GM10248 (cell line): ENCODE results near the gene RAB8A.

Source experiments
- CTCF ChIA-PET: fragments of 300-600 bp; sonication (Branson Sonifier 250); formaldehyde crosslinking; extraction: SDS; loops from one replicate; lab custom pipeline; 2021; ENCODE audit warnings: antibody characterized with exemption; lab: Yijun Ruan, JAX
- POLR2A ChIA-PET: fragments of 350-650 bp; sonication (Branson Sonifier 250); formaldehyde crosslinking; extraction: SDS; loops from one replicate; lab custom pipeline; 2020; ENCODE audit warnings: antibody characterized with exemption; lab: Yijun Ruan, JAX
- DNase-seq: peaks from one replicate; pipeline ENCODE4 v3.0.0; 2012; ENCODE audit errors: extremely low spot score
- CTCF ChIP-seq: IDR thresholded peaks from 2 replicates; pipeline ENCODE4 v1.5.1; 2012; ENCODE audit warnings: mild to moderate bottlenecking, low read depth; ENCODE audit errors: extremely low read depth, missing control alignments, control extremely low read depth

RAB8A gene

GRCh38 chr19:16154557-16154956 lies 42.9 kb downstream of the RAB8A start:
- POLR2A ChIA-PET = interaction anchor here (0.6 kb wide), 1 partner anchor 478 kb away, joined by 6 read pairs; no protein-coding TSS in a partner anchor
- DNase-seq = no peak

GRCh38 chr19:16155128-16155527 lies 43.4 kb downstream of the RAB8A start:
- CTCF ChIA-PET = interaction anchor here (0.9 to 2.4 kb wide), 4 partner anchors 12 to 37 kb away, joined by 3 to 8 read pairs (median 3); partner anchors contain the start of genes FAM32A and HSH2D
- TF ChIP-seq CTCF = no peak
- POLR2A ChIA-PET = interaction anchor here (0.6 to 1.1 kb wide), 2 partner anchors 16 to 478 kb away, joined by 3 to 6 read pairs; no protein-coding TSS in a partner anchor
- no peak for DNase-seq

More at GRCh38 chr19:16154557-16154956, 42.9 kb downstream of the RAB8A start:
- CTCF ChIA-PET = interaction anchor here (0.9 to 1.4 kb wide), 4 partner anchors 9 to 31 kb away, joined by 3 to 4 read pairs (median 3); partner anchors contain the start of genes FAM32A and HSH2D
- TF ChIP-seq CTCF = no peak

GRCh38 chr19:16156904-16157303 lies 45.2 kb downstream of the RAB8A start:
- ChIA-PET POLR2A (interaction anchor here (0.6 kb wide), 1 partner anchor 12 kb away, joined by 3 read pairs; no protein-coding TSS in a partner anchor), CTCF (interaction anchor here (1.1 to 2.4 kb wide), 4 partner anchors 10 to 39 kb away, joined by 3 to 8 read pairs (median 3); partner anchors contain the start of gene HSH2D)
- no peak for DNase-seq
- no peak for TF ChIP-seq CTCF

- TF ChIP-seq CTCF = no peak
- no peak for DNase-seq
- POLR2A ChIA-PET = no interaction called here
- CTCF ChIA-PET = interaction anchor here (1.1 to 1.2 kb wide), 4 partner anchors 14 to 116 kb away, joined by 3 to 4 read pairs (median 3); partner anchors contain the start of gene HSH2D
Measured at GRCh38 chr19:16157601-16158000, 45.9 kb downstream of the RAB8A start.

GRCh38 chr19:16159655-16160054 lies 48.0 kb downstream of the RAB8A start:
- ChIA-PET CTCF (no interaction called here), POLR2A (interaction anchor here (1.2 to 2.2 kb wide), 2 partner anchors 14 to 42 kb away, joined by 4 to 9 read pairs; no protein-coding TSS in a partner anchor)
- no peak for TF ChIP-seq CTCF
- DNase-seq = no peak

GRCh38 chr19:16160445-16160942 lies 48.8 kb downstream of the RAB8A start:
- TF ChIP-seq CTCF = no peak
- DNase-seq = no peak
- CTCF ChIA-PET = no interaction called here
- POLR2A ChIA-PET = interaction anchor here (0.7 to 2.2 kb wide), 3 partner anchors 15 to 42 kb away, joined by 4 to 9 read pairs (median 5); no protein-coding TSS in a partner anchor
